NCI-H2107 treated with DMSO at 0.1 percent for 48 hours (cell line): Measurements from ENCODE around the gene ORM2.
A peak's percentile ranks its signal among the peaks of the same experiment; 100 is the strongest.
"Not testable (repeated sequence)": the region's sequence is repeated elsewhere in the genome, so short reads cannot be mapped to it uniquely, and the experiment has no call there.

Experiments used
- DNase-seq: peaks from one replicate; lab custom pipeline; 2025; ENCODE audit not compliant: unreplicated experiment; lab: John Stamatoyannopoulos, UW

ORM2 gene

DNA sequence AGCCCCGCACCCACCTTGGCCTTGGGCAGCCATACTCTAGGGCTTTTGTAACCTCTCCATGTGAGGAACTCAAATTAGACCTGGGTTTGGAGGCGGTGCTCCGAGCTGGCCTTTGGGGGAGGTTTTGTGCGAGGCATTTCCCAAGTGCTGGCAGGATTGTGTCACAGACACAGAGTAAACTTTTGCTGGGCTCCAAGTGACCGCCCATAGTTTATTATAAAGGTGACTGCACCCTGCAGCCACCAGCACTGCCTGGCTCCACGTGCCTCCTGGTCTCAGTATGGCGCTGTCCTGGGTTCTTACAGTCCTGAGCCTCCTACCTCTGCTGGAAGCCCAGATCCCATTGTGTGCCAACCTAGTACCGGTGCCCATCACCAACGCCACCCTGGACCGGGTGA, at the start of gene ORM2:
Gene ORM2 (plus strand): TSS at position 245 of the 398 bp plus-strand sequence. CDS start 36 bp downstream, at position 281.
- DNase-seq: not testable (repeated sequence)

GRCh38 chr9:114280636-114281472, 48.8 kb upstream of the ORM2 start:
- no peak for DNase-seq

DNA sequence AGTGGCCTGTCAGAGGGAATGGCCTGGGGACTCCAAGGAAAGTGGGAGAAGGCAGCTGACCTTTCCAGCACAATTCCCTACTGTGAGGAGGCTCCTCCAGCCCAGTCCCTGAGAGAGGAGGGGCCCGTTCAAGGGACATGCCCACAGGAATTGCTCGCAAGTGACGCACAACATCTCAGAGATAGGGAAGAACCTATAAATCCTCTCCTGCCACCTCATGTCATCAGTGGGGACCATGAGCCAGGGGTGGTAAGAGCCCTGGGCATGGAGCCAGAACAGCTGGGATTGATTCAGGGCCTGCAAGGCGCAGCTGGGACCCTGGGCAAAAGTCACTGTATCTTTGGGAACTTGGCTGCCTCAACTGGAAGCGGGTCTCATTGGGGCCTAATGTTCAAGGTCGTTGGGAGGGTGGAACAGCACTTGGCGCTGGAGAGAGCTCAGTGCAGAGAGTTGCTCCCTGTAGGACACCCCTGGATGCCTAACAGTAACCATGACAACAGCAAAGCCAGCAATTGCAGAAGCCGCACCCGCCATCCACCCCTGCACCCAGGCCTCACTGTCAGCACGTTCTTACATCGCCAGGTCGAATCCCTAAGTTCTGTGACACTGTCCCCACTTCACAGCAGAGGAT, 48.1 kb upstream of the ORM2 start:
- no peak for DNase-seq

- no peak for DNase-seq
Measured at GRCh38 chr9:114282104-114282485, 47.6 kb upstream of the ORM2 start.

DNA sequence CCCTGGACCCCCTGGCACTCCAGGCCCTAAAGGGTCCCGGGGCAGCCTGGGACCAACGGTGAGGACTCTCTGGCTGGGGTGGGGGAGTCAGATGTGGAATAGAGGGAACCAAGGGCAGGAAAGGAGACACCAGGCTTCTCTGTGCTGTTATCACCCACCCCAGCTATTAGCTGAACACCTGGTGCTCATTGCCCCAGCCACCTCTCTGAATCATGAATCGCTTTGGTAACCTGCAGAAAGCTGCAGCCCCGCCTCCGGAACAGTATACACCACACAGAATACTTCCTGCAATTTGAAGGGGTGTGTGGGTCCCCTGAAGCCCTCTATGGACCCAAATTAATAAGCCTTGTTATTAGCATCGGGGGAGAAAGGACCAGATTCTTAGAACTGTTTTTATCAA, 47.2 kb upstream of the ORM2 start:
- DNase-seq: no peak

- no peak for DNase-seq
Measured at GRCh38 chr9:114282926-114283325, 46.7 kb upstream of the ORM2 start.

GRCh38 chr9:114283551-114284111, 46.0 kb upstream of the ORM2 start:
- no peak for DNase-seq

DNA sequence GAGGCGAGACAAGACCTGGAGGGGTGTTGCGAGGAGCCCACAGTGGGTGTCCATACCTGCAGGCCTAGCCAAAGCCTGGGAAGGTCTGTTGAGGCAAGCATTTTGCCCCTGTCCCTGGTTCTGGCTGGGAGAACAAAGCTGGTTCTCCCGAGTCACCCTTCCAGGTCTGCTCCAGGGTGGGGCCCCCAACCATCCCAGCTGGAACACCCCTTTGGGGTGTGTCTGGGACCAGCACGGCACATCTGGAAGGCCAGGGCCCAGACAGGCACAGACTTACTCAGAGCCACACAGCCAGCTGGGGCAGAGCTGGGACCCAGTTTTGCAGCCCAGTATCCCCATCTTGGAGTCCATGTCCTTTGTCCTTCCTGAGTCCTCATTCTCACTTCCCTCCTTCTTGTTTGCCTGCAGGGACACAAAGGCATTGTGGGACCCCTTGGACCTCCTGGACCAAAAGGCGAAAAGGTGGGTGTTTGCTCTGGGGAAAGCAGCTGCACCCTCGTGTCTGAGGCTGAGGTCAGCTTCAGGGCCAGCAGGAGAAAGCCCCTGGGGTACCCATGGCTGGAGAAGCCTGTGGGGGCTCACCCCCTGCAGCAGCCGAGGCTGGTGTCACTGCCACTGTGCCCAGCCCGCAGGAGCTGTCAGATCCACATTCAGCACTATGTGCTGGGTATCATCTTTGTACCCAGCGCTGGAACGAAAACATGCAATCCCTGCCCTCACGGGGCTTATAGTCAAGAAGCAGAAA, 45.2 kb upstream of the ORM2 start:
- no peak for DNase-seq

GRCh38 chr9:114285166-114285867, 44.4 kb upstream of the ORM2 start:
- DNase-seq: no peak

- no peak for DNase-seq
Measured at GRCh38 chr9:114286146-114286679, 43.5 kb upstream of the ORM2 start.

DNA sequence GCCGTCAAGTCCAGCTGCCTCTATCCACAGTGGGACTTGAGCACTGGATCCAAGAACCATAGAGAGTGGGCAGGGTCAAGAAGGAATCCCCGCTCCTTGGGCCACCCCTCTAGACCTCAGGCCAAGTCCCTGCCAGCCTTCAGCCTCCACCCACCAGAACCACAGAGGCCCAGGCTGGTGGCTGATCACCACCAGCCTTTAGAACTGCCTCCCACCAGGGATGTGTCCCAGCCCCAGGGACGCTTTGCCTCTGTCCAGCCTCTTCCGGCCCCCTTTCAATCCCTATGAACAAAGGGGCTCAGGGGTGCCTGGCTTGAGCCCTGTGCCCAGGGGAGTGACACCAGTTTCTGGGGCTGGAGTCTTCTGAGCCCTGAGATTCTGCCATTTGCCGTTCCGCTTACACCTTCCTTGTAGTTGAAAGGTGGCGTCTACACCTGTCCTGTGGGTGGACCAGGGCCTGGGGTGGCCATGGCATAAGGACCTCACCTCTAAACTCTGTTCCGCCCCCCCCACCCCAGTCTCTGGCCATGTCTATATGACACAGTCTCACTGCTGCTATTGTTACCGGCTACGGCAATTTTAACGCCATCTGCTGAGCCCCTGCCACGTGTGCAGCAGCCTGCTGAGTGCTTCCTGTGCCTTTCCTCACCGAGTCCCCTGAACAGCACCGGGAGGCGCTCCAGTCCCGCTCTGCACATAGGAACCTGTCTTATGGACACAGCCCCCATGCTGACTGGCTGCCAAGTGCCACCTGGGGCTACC, 42.5 kb upstream of the ORM2 start:
- no peak for DNase-seq

GRCh38 chr9:114287763-114288192, 41.9 kb upstream of the ORM2 start:
- DNase-seq: no peak

DNA sequence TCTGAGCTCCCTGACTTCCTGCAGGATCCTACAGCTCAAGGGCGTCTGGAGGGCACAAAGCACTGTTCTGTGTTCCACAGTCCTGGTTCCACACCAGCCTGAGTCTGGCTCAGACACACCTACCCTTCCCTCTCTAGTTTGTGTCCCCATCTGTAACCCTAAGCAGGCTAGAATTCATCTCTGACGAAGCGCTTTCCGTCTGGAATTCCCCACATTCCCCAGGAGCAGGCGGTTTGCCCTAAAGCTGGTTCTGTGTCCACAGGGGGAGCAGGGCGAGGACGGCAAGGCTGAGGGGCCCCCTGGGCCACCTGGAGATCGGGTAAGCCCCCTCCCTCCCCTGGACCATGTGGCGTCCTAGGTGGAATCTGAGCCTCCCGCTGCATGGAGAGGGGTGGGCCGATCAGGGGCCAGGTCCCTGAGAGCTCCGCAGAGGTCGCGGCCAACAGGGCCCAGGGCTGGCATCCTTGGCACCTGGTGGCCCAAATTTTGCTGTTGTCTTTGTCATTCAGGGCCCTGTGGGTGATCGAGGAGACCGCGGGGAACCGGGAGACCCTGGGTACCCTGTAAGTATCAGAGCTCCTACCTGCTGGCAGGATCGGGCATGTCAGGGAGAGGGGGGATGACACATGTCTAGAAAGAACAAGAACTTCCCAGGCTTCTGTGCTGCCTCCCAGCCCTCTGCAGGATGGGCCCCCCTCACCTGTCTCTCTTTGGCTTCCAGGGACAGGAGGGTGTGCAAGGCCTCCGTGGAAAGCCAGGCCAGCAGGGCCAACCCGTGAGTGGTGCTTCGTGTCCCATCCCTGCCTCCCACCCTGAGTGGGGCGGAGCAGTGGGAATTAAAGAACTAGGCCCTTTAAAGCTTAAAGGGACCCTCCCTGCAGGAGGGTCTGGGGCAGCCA, 41.2 kb upstream of the ORM2 start:
- DNase-seq: no peak

GRCh38 chr9:114289106-114289505, 40.6 kb upstream of the ORM2 start:
- DNase-seq: no peak

- no peak for DNase-seq
Measured at GRCh38 chr9:114289571-114290481, 39.8 kb upstream of the ORM2 start.

- DNase-seq: no peak
Measured at GRCh38 chr9:114290561-114290986, 39.1 kb upstream of the ORM2 start.

DNA sequence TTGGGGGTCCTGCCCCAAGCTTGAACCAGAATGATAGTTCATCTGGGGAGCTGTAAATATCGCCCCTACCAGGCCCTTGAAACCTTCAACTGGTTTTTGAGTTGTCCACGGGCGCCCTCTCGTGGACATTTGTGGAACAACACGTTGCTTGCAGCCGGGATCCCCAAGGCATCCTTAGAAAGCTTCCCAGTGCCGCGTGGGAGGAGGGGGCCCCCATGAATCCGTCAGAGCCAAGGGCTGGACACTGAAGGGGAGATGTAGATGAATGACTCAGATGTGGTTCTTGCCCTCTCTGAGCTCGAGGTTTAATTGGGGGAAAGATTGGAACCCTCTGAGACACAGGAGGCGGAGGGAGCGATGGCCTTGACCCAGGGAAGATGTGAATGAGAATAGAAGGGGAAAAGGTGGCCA, 38.6 kb upstream of the ORM2 start:
- peak; percentile 1 for DNase-seq
